HG03196 (cell line): ENCODE results near the gene CIRBP.

ENCODE experiments used
- ATAC-seq: cut with Tn5 transposase; IDR thresholded peaks from one replicate; pipeline ENCODE4 v1.9.1; 2021; ENCODE audit not compliant: unreplicated experiment

CIRBP gene

GRCh38 chr19:1269065-1269477 is at the start of gene CIRBP:
TSS of gene CIRBP (plus strand) at chr19:1269332. CDS start at chr19:1270934, 1,602 bp downstream.
- peak; percentile 50 for ATAC-seq

GRCh38 chr19:1219786-1220476 is 49.2 kb upstream of the CIRBP start:
- ATAC-seq = no peak

- ATAC-seq = no peak
These were observed 48.6 kb upstream of the CIRBP start for GRCh38 chr19:1220477-1220930.

- no peak for ATAC-seq
These were observed 47.9 kb upstream of the CIRBP start for GRCh38 chr19:1220976-1221903.

GRCh38 chr19:1221904-1222255 is 47.3 kb upstream of the CIRBP start:
- no peak for ATAC-seq

GRCh38 chr19:1222394-1222793 is 46.7 kb upstream of the CIRBP start:
- ATAC-seq = no peak

- ATAC-seq = no peak
These were observed 45.9 kb upstream of the CIRBP start for GRCh38 chr19:1223018-1223855.

GRCh38 chr19:1224047-1224825 is 44.9 kb upstream of the CIRBP start:
- ATAC-seq = no peak

- ATAC-seq = no peak
These were observed 44.3 kb upstream of the CIRBP start for GRCh38 chr19:1224847-1225246.

- no peak for ATAC-seq
These were observed 43.5 kb upstream of the CIRBP start for GRCh38 chr19:1225440-1226226.

GRCh38 chr19:1226227-1226518 is 43.0 kb upstream of the CIRBP start:
- ATAC-seq = no peak

GRCh38 chr19:1226522-1227303 is 42.4 kb upstream of the CIRBP start:
- ATAC-seq = no peak

- no peak for ATAC-seq
These were observed 41.7 kb upstream of the CIRBP start for GRCh38 chr19:1227304-1228054.

- no peak for ATAC-seq
These were observed 40.8 kb upstream of the CIRBP start for GRCh38 chr19:1228161-1228957.

- ATAC-seq = no peak
These were observed 39.8 kb upstream of the CIRBP start for GRCh38 chr19:1229056-1229923.

- ATAC-seq = no peak
These were observed 39.0 kb upstream of the CIRBP start for GRCh38 chr19:1229924-1230782.
